ENCODE data around the gene PHGDH. TPM values are rescaled to one million over a fixed set of nuclear protein-coding genes. Genes with fewer than 3 reads are reported as not detected.

The PHGDH gene
- polyA plus RNA-seq, 2 donors, result 24.3 to 68.7 TPM

GRCh38 chr1:119724611-119725218, 13.0 kb downstream of the PHGDH start:
- Histone ChIP-seq H3K36me3 (ENCODE audit: control insufficient read depth in 2 of 2, insufficient read depth in 2 of 2, low read length in 1 of 2) (peaks cover 14% of the 10 kb centered on the region in 2 donors), H3K9me3 (ENCODE audit: control insufficient read depth in 2 of 2, insufficient read depth in 1 of 2, low read depth in 1 of 2, low read length in 1 of 2) (no peaks in the 10 kb centered on the region), H3K27ac (ENCODE audit: low read depth in 2 of 2, low read length in 1 of 2) (no peak overlapping the region), H3K27me3 (ENCODE audit: control insufficient read depth in 1 of 2, insufficient read depth in 2 of 2, low read length in 2 of 2) (no peaks in the 10 kb centered on the region), H3K4me3 (ENCODE audit: low read depth in 1 of 2, low read length in 2 of 2) (no peak overlapping the region), H3K4me1 (ENCODE audit: control insufficient read depth in 2 of 2, insufficient read depth in 2 of 2, low read length in 1 of 2) (no peaks in the 10 kb centered on the region)
- WGBS, 2 donors, result 86 to 90% methylated on average over 8 of the region's 8 CpGs

- Histone ChIP-seq H3K27ac (ENCODE audit: low read depth in 2 of 2, low read length in 1 of 2) (no peak overlapping the region), H3K27me3 (ENCODE audit: control insufficient read depth in 1 of 2, insufficient read depth in 2 of 2, low read length in 2 of 2) (no peaks in the 10 kb centered on the region), H3K4me3 (ENCODE audit: low read depth in 1 of 2, low read length in 2 of 2) (no peak overlapping the region), H3K4me1 (ENCODE audit: control insufficient read depth in 2 of 2, insufficient read depth in 2 of 2, low read length in 1 of 2) (no peaks in the 10 kb centered on the region), H3K9me3 (ENCODE audit: control insufficient read depth in 2 of 2, insufficient read depth in 1 of 2, low read depth in 1 of 2, low read length in 1 of 2) (no peaks in the 10 kb centered on the region), H3K36me3 (ENCODE audit: control insufficient read depth in 2 of 2, insufficient read depth in 2 of 2, low read length in 1 of 2) (peaks cover 14% of the 10 kb centered on the region in 2 donors)
- 90 to 92% methylated on average over 5 of the region's 5 CpGs for WGBS, 2 donors
Observed at GRCh38 chr1:119725626-119726025, 13.9 kb downstream of the PHGDH start.

- Histone ChIP-seq H3K9me3 (ENCODE audit: control insufficient read depth in 2 of 2, insufficient read depth in 1 of 2, low read depth in 1 of 2, low read length in 1 of 2) (no peaks in the 10 kb centered on the region), H3K27me3 (ENCODE audit: control insufficient read depth in 1 of 2, insufficient read depth in 2 of 2, low read length in 2 of 2) (no peaks in the 10 kb centered on the region), H3K27ac (ENCODE audit: low read depth in 2 of 2, low read length in 1 of 2) (no peak overlapping the region), H3K4me3 (ENCODE audit: low read depth in 1 of 2, low read length in 2 of 2) (no peak overlapping the region), H3K4me1 (ENCODE audit: control insufficient read depth in 2 of 2, insufficient read depth in 2 of 2, low read length in 1 of 2) (no peaks in the 10 kb centered on the region), H3K36me3 (ENCODE audit: control insufficient read depth in 2 of 2, insufficient read depth in 2 of 2, low read length in 1 of 2) (peaks cover 10 to 17% of the 10 kb centered on the region in 2 donors)
- 29 to 40% methylated on average over 1 of the region's 1 CpG for WGBS, 2 donors
Observed at GRCh38 chr1:119727991-119728390, 16.3 kb downstream of the PHGDH start.

- peaks cover 10 to 14% of the 10 kb centered on the region in 2 donors for H3K36me3 ChIP-seq (ENCODE audit: control insufficient read depth in 2 of 2, insufficient read depth in 2 of 2, low read length in 1 of 2)
- no peak overlapping the region for H3K4me3 ChIP-seq (ENCODE audit: low read depth in 1 of 2, low read length in 2 of 2)
- no peak overlapping the region for H3K27ac ChIP-seq (ENCODE audit: low read depth in 2 of 2, low read length in 1 of 2)
- H3K27me3 ChIP-seq (ENCODE audit: control insufficient read depth in 1 of 2, insufficient read depth in 2 of 2, low read length in 2 of 2), result no peaks in the 10 kb centered on the region
- H3K4me1 ChIP-seq (ENCODE audit: control insufficient read depth in 2 of 2, insufficient read depth in 2 of 2, low read length in 1 of 2), result no peaks in the 10 kb centered on the region
- no peaks in the 10 kb centered on the region for H3K9me3 ChIP-seq (ENCODE audit: control insufficient read depth in 2 of 2, insufficient read depth in 1 of 2, low read depth in 1 of 2, low read length in 1 of 2)
Observed at GRCh38 chr1:119729044-119729443, 17.3 kb downstream of the PHGDH start.

GRCh38 chr1:119731060-119731459, 19.3 kb downstream of the PHGDH start:
- Histone ChIP-seq H3K9me3 (ENCODE audit: control insufficient read depth in 2 of 2, insufficient read depth in 1 of 2, low read depth in 1 of 2, low read length in 1 of 2) (no peaks in the 10 kb centered on the region), H3K36me3 (ENCODE audit: control insufficient read depth in 2 of 2, insufficient read depth in 2 of 2, low read length in 1 of 2) (peaks cover 3 to 14% of the 10 kb centered on the region in 2 donors), H3K4me1 (ENCODE audit: control insufficient read depth in 2 of 2, insufficient read depth in 2 of 2, low read length in 1 of 2) (no peaks in the 10 kb centered on the region), H3K27me3 (ENCODE audit: control insufficient read depth in 1 of 2, insufficient read depth in 2 of 2, low read length in 2 of 2) (no peaks in the 10 kb centered on the region), H3K27ac (ENCODE audit: low read depth in 2 of 2, low read length in 1 of 2) (no peak overlapping the region), H3K4me3 (ENCODE audit: low read depth in 1 of 2, low read length in 2 of 2) (no peak overlapping the region)
- 73 to 81% methylated on average over 5 of the region's 5 CpGs for WGBS, 2 donors

GRCh38 chr1:119731741-119732430, 20.2 kb downstream of the PHGDH start:
- H3K9me3 ChIP-seq (ENCODE audit: control insufficient read depth in 2 of 2, insufficient read depth in 1 of 2, low read depth in 1 of 2, low read length in 1 of 2), result no peaks in the 10 kb centered on the region
- H3K36me3 ChIP-seq (ENCODE audit: control insufficient read depth in 2 of 2, insufficient read depth in 2 of 2, low read length in 1 of 2), result peaks cover 0 to 13% of the 10 kb centered on the region in 2 donors
- no peaks in the 10 kb centered on the region for H3K4me1 ChIP-seq (ENCODE audit: control insufficient read depth in 2 of 2, insufficient read depth in 2 of 2, low read length in 1 of 2)
- WGBS, 2 donors, result 85 to 86% methylated on average over 6 of the region's 6 CpGs
- no peaks in the 10 kb centered on the region for H3K27me3 ChIP-seq (ENCODE audit: control insufficient read depth in 1 of 2, insufficient read depth in 2 of 2, low read length in 2 of 2)
- H3K4me3 ChIP-seq (ENCODE audit: low read depth in 1 of 2, low read length in 2 of 2), result no peak overlapping the region
- no peak overlapping the region for H3K27ac ChIP-seq (ENCODE audit: low read depth in 2 of 2, low read length in 1 of 2)

- no peak overlapping the region for H3K4me3 ChIP-seq (ENCODE audit: low read depth in 1 of 2, low read length in 2 of 2)
- 75% methylated on average over 11 of the region's 11 CpGs for WGBS, 2 donors
- H3K4me1 ChIP-seq (ENCODE audit: control insufficient read depth in 2 of 2, insufficient read depth in 2 of 2, low read length in 1 of 2), result no peaks in the 10 kb centered on the region
- no peak overlapping the region for H3K27ac ChIP-seq (ENCODE audit: low read depth in 2 of 2, low read length in 1 of 2)
- H3K27me3 ChIP-seq (ENCODE audit: control insufficient read depth in 1 of 2, insufficient read depth in 2 of 2, low read length in 2 of 2), result no peaks in the 10 kb centered on the region
- H3K36me3 ChIP-seq (ENCODE audit: control insufficient read depth in 2 of 2, insufficient read depth in 2 of 2, low read length in 1 of 2), result peaks cover 0 to 17% of the 10 kb centered on the region in 2 donors
- H3K9me3 ChIP-seq (ENCODE audit: control insufficient read depth in 2 of 2, insufficient read depth in 1 of 2, low read depth in 1 of 2, low read length in 1 of 2), result no peaks in the 10 kb centered on the region
Observed at GRCh38 chr1:119732465-119733168, 20.9 kb downstream of the PHGDH start.

GRCh38 chr1:119733754-119734153, 22.0 kb downstream of the PHGDH start:
- H3K4me3 ChIP-seq (ENCODE audit: low read depth in 1 of 2, low read length in 2 of 2), result no peak overlapping the region
- WGBS, 2 donors, result 91 to 93% methylated on average over 3 of the region's 3 CpGs
- no peak overlapping the region for H3K27ac ChIP-seq (ENCODE audit: low read depth in 2 of 2, low read length in 1 of 2)
- H3K4me1 ChIP-seq (ENCODE audit: control insufficient read depth in 2 of 2, insufficient read depth in 2 of 2, low read length in 1 of 2), result no peaks in the 10 kb centered on the region
- H3K27me3 ChIP-seq (ENCODE audit: control insufficient read depth in 1 of 2, insufficient read depth in 2 of 2, low read length in 2 of 2), result no peaks in the 10 kb centered on the region
- H3K9me3 ChIP-seq (ENCODE audit: control insufficient read depth in 2 of 2, insufficient read depth in 1 of 2, low read depth in 1 of 2, low read length in 1 of 2), result no peaks in the 10 kb centered on the region
- H3K36me3 ChIP-seq (ENCODE audit: control insufficient read depth in 2 of 2, insufficient read depth in 2 of 2, low read length in 1 of 2), result peaks cover 0 to 20% of the 10 kb centered on the region in 2 donors

GRCh38 chr1:119735217-119735616, 23.5 kb downstream of the PHGDH start:
- no peak overlapping the region for H3K27ac ChIP-seq (ENCODE audit: low read depth in 2 of 2, low read length in 1 of 2)
- no peaks in the 10 kb centered on the region for H3K27me3 ChIP-seq (ENCODE audit: control insufficient read depth in 1 of 2, insufficient read depth in 2 of 2, low read length in 2 of 2)
- no peaks in the 10 kb centered on the region for H3K4me1 ChIP-seq (ENCODE audit: control insufficient read depth in 2 of 2, insufficient read depth in 2 of 2, low read length in 1 of 2)
- H3K4me3 ChIP-seq (ENCODE audit: low read depth in 1 of 2, low read length in 2 of 2), result no peak overlapping the region
- no peaks in the 10 kb centered on the region for H3K9me3 ChIP-seq (ENCODE audit: control insufficient read depth in 2 of 2, insufficient read depth in 1 of 2, low read depth in 1 of 2, low read length in 1 of 2)
- peaks cover 2 to 18% of the 10 kb centered on the region in 2 donors for H3K36me3 ChIP-seq (ENCODE audit: control insufficient read depth in 2 of 2, insufficient read depth in 2 of 2, low read length in 1 of 2)
- WGBS, 2 donors, result 83 to 94% methylated on average over 14 of the region's 14 CpGs

Data from esophagus (tissue), 2 donors.